Activated CD4-positive, alpha-beta memory T cell treated with anti-CD3 and anti-CD28 coated beads for 36 hours (primary cell): ENCODE results near the gene CLPTM1L. TPM values are rescaled to one million over a fixed set of nuclear protein-coding genes. Genes with fewer than 3 reads are reported as not detected.

Experiments used
- CTCF ChIA-PET: fragments of 350-600 bp; sonication (Branson Sonifier 250); formaldehyde crosslinking; loops from one replicate; lab custom pipeline; 2021; ENCODE audit warnings: antibody characterized with exemption, inconsistent platforms; lab: Charles Lee
- POLR2A ChIA-PET: fragments of 350-600 bp; sonication (Branson Sonifier 250); formaldehyde crosslinking; loops from one replicate; lab custom pipeline; 2021; ENCODE audit warnings: antibody characterized with exemption; lab: Charles Lee
- DNase-seq: peaks from one replicate; pipeline ENCODE4 v3.0.0-alpha.2; 2020
- H3K27ac Mint-ChIP-seq: one replicate; pipeline ENCODE4 v1.8.0; 2021; ENCODE audit warnings: mixed read lengths
- H3K27me3 Mint-ChIP-seq: one replicate; pipeline ENCODE4 v1.8.0; 2021; ENCODE audit warnings: mixed read lengths
- H3K36me3 Mint-ChIP-seq: one replicate; pipeline ENCODE4 v1.8.0; 2021; ENCODE audit warnings: mixed read lengths
- H3K4me1 Mint-ChIP-seq: one replicate; pipeline ENCODE4 v1.8.0; 2021; ENCODE audit warnings: low read depth, mixed read lengths
- H3K4me3 Mint-ChIP-seq: one replicate; pipeline ENCODE4 v1.8.0; 2021; ENCODE audit warnings: mild to moderate bottlenecking, mixed read lengths
- H3K9me3 Mint-ChIP-seq: one replicate; pipeline ENCODE4 v1.8.0; 2021; ENCODE audit warnings: mixed read lengths
- intact Hi-C: fragments of 100-400 bp; cut with micrococcal nuclease; formaldehyde crosslinking; loops from one replicate; pipeline ENCODE4 v1.15.1; 2023
- total RNA-seq, 2 experiments: library from RNA; stranded (reverse); gene quantifications; one replicate each; pipeline ENCODE4 v1.2.3, GENCODE V29; 2021

Gene CLPTM1L
- total RNA-seq, 2 experiments from 2014 or later: 70.1 to 72.9 TPM

- POLR2A ChIA-PET: no interaction called here
- intact Hi-C loops: loop anchor here (2.0 to 10.0 kb wide), 3 partner anchors 42 to 254 kb away; partner anchors contain the start of gene CLPTM1L
- CTCF ChIA-PET: interaction anchor here (0.5 to 1.6 kb wide), 3 partner anchors 42 to 258 kb away, joined by 3 to 6 read pairs (median 3); no protein-coding TSS in a partner anchor
- no peaks in the 10 kb centered on the region for H3K9me3 Mint-ChIP-seq
- peak overlapping the region; percentile 92 for H3K4me3 Mint-ChIP-seq
- no peaks in the 10 kb centered on the region for H3K36me3 Mint-ChIP-seq
- H3K27ac Mint-ChIP-seq: peak overlapping the region; percentile 55
- peaks cover 3% of the 10 kb centered on the region for H3K27me3 Mint-ChIP-seq
- DNase-seq: no peak
- peaks cover 16% of the 10 kb centered on the region for H3K4me1 Mint-ChIP-seq
These were observed 42.3 kb upstream of the CLPTM1L start for GRCh38 chr5:1387059-1387755.

GRCh38 chr5:1386274-1386717, 41.4 kb upstream of the CLPTM1L start:
- intact Hi-C loops: loop anchor here (2.0 to 10.0 kb wide), 3 partner anchors 41 to 255 kb away; partner anchors contain the start of gene CLPTM1L
- peak; percentile 73 for DNase-seq

GRCh38 chr5:1385395-1386273, 40.7 kb upstream of the CLPTM1L start:
- peak; percentile 89 for DNase-seq
- no peaks in the 10 kb centered on the region for H3K36me3 Mint-ChIP-seq
- ChIA-PET POLR2A (interaction anchor here (0.9 kb wide), 1 partner anchor 41 kb away, joined by 4 read pairs; the partner anchor contains the start of gene CLPTM1L), CTCF (interaction anchor here (1.1 to 1.6 kb wide), 4 partner anchors 40 to 268 kb away, joined by 3 to 11 read pairs (median 3); no protein-coding TSS in a partner anchor)
- H3K4me1 Mint-ChIP-seq: peaks cover 23% of the 10 kb centered on the region
- H3K27me3 Mint-ChIP-seq: no peaks in the 10 kb centered on the region
- H3K9me3 Mint-ChIP-seq: no peaks in the 10 kb centered on the region
- peak overlapping the region; percentile 92 for H3K27ac Mint-ChIP-seq
- peak overlapping the region; percentile 92 for H3K4me3 Mint-ChIP-seq
- intact Hi-C loops: loop anchor here (2.0 to 10.0 kb wide), 3 partner anchors 41 to 255 kb away; partner anchors contain the start of gene CLPTM1L

More at GRCh38 chr5:1386274-1386717, 41.4 kb upstream of the CLPTM1L start:
- POLR2A ChIA-PET: no interaction called here
- CTCF ChIA-PET: interaction anchor here (1.1 to 1.6 kb wide), 2 partner anchors 41 to 259 kb away, joined by 3 read pairs; no protein-coding TSS in a partner anchor
- no peaks in the 10 kb centered on the region for H3K9me3 Mint-ChIP-seq
- peaks cover 19% of the 10 kb centered on the region for H3K4me1 Mint-ChIP-seq
- H3K27ac Mint-ChIP-seq: peak overlapping the region; percentile 92
- H3K36me3 Mint-ChIP-seq: no peaks in the 10 kb centered on the region
- H3K4me3 Mint-ChIP-seq: peak overlapping the region; percentile 92
- H3K27me3 Mint-ChIP-seq: no peaks in the 10 kb centered on the region

GRCh38 chr5:1384521-1384920, 39.6 kb upstream of the CLPTM1L start:
- H3K9me3 Mint-ChIP-seq: no peaks in the 10 kb centered on the region
- intact Hi-C loops: loop anchor here (10.0 kb wide), 1 partner anchor 150 kb away; no protein-coding TSS in a partner anchor
- no peak overlapping the region for H3K4me3 Mint-ChIP-seq
- CTCF ChIA-PET: interaction anchor here (1.2 to 1.6 kb wide), 2 partner anchors 260 to 269 kb away, joined by 3 to 11 read pairs; no protein-coding TSS in a partner anchor
- H3K36me3 Mint-ChIP-seq: no peaks in the 10 kb centered on the region
- peaks cover 27% of the 10 kb centered on the region for H3K4me1 Mint-ChIP-seq
- H3K27ac Mint-ChIP-seq: no peak overlapping the region
- no peak for DNase-seq
- POLR2A ChIA-PET: no interaction called here
- H3K27me3 Mint-ChIP-seq: no peaks in the 10 kb centered on the region

GRCh38 chr5:1383886-1384401, 39.0 kb upstream of the CLPTM1L start:
- no peaks in the 10 kb centered on the region for H3K27me3 Mint-ChIP-seq
- POLR2A ChIA-PET: no interaction called here
- H3K4me1 Mint-ChIP-seq: peaks cover 27% of the 10 kb centered on the region
- no peak for DNase-seq
- H3K4me3 Mint-ChIP-seq: no peak overlapping the region
- no peak overlapping the region for H3K27ac Mint-ChIP-seq
- CTCF ChIA-PET: interaction anchor here (5.5 kb wide), 1 partner anchor 261 kb away, joined by 38 read pairs; no protein-coding TSS in a partner anchor
- no peaks in the 10 kb centered on the region for H3K36me3 Mint-ChIP-seq
- intact Hi-C loops: loop anchor here (10.0 kb wide), 1 partner anchor 151 kb away; no protein-coding TSS in a partner anchor
- H3K9me3 Mint-ChIP-seq: no peaks in the 10 kb centered on the region

DNA sequence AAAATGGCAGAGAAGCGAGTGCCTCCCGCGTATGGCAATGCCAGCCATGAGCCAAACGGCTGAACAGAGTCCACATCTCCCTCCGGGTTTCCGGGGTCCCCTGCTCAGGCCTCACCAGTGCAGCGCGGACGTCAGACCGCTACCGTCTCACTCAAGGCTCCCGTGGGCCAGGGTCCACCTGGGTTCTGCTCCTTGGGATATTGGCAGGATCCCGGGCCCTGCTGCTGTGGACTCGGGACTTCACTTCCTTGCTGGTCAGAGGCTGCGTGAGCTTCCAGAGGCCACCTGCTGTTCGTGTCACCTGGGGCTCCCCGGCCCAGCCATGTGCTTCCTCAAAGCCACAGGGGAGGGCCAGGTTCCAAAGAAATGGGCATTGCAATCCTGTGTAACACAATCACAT, 38.4 kb upstream of the CLPTM1L start:
- Mint-ChIP-seq H3K36me3 (no peaks in the 10 kb centered on the region), H3K9me3 (no peaks in the 10 kb centered on the region), H3K4me1 (peaks cover 27% of the 10 kb centered on the region), H3K27me3 (peaks cover 1% of the 10 kb centered on the region), H3K27ac (no peak overlapping the region), H3K4me3 (no peak overlapping the region)
- ChIA-PET CTCF (interaction anchor here (5.5 kb wide), 1 partner anchor 262 kb away, joined by 38 read pairs; no protein-coding TSS in a partner anchor), POLR2A (no interaction called here)
- intact Hi-C loops: loop anchor here (10.0 kb wide), 1 partner anchor 151 kb away; no protein-coding TSS in a partner anchor
- no peak for DNase-seq

DNA sequence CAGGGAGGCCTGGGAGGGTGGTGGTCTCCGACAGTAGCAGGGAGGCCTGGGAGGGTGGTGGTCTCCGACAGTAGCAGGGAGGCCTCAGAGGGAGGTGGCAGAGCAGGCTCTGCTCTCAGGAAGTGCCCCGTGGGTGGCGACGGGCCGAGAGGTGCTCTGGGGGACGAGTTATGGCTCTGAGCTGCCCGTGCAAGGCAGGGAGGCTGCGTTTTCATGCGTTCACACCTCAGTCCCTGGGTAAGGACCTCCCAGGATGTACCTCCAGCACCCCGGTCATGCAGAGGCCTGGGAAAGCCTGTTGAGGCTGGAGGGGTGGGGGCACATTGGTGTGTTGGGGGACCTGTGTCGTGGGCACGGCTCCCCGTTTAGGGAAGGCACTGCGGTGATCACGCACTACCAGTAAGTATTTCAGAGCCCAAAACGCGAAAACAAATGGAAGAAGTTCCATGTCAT, 37.4 kb upstream of the CLPTM1L start:
- Mint-ChIP-seq H3K4me3 (no peak overlapping the region), H3K36me3 (no peaks in the 10 kb centered on the region), H3K9me3 (no peaks in the 10 kb centered on the region), H3K4me1 (peaks cover 27% of the 10 kb centered on the region), H3K27ac (no peak overlapping the region), H3K27me3 (peaks cover 2% of the 10 kb centered on the region)
- CTCF ChIA-PET: interaction anchor here (5.5 kb wide), 1 partner anchor 263 kb away, joined by 38 read pairs; no protein-coding TSS in a partner anchor
- POLR2A ChIA-PET: no interaction called here
- DNase-seq: no peak
- intact Hi-C loops: loop anchor here (10.0 kb wide), 1 partner anchor 153 kb away; no protein-coding TSS in a partner anchor

DNA sequence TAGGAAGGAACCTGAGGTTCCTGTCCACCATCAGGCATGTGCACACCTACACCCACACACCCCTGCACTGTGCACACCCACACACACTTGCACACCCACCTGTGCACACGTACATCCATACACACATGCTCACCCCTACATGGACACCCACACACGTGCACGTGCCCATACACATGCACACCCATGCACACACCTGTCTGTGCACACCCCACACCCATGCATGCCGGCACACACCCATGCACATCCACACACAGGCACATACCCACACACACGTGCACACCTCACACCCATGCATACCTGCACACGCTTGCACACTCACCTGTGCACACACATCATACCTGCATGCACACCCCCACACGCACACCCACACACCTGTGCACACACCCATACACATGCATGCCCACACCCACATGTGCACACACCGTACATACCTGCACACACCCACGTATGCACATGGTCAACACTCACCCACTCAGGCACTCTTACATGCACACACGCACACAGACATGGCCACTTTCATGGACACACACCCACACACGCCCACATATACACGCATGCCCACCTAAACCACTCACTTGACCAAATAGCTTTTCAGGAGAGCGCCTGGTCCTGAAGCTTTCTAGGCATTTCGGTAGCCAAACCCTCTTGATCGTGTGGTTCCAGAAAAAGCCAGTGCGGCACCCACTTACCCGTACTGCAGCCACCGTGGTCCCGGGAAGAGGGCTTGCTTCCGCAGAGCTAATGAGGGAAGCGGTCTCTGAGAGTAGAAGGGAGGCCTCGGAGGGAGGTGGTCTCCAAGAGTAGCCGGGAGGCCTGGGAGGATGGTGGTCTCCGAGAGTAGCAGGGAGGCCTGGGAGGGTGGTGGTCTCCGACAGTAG, 36.7 kb upstream of the CLPTM1L start:
- intact Hi-C loops: loop anchor here (10.0 kb wide), 1 partner anchor 153 kb away; no protein-coding TSS in a partner anchor
- Mint-ChIP-seq H3K27ac (peak overlapping the region; percentile 3), H3K27me3 (peaks cover 2% of the 10 kb centered on the region), H3K9me3 (no peaks in the 10 kb centered on the region), H3K4me1 (peaks cover 21% of the 10 kb centered on the region), H3K4me3 (no peak overlapping the region), H3K36me3 (no peaks in the 10 kb centered on the region)
- POLR2A ChIA-PET: no interaction called here
- no peak for DNase-seq
- CTCF ChIA-PET: interaction anchor here (0.8 to 5.5 kb wide), 4 partner anchors 20 to 264 kb away, joined by 3 to 38 read pairs (median 4); no protein-coding TSS in a partner anchor

GRCh38 chr5:1380910-1381309, 36.0 kb upstream of the CLPTM1L start:
- Mint-ChIP-seq H3K36me3 (no peaks in the 10 kb centered on the region), H3K9me3 (no peaks in the 10 kb centered on the region), H3K4me3 (no peak overlapping the region), H3K27me3 (peaks cover 2% of the 10 kb centered on the region), H3K27ac (no peak overlapping the region), H3K4me1 (peaks cover 17% of the 10 kb centered on the region)
- DNase-seq: no peak
- ChIA-PET POLR2A (no interaction called here), CTCF (interaction anchor here (0.7 to 5.5 kb wide), 16 partner anchors 10 to 264 kb away, joined by 3 to 38 read pairs (median 4); partner anchors contain the start of genes CLPTM1L and LPCAT1)
- intact Hi-C loops: loop anchor here (10.0 kb wide), 1 partner anchor 154 kb away; no protein-coding TSS in a partner anchor
